ENCODE results near the gene STRIP2.

STRIP2 gene

DNA sequence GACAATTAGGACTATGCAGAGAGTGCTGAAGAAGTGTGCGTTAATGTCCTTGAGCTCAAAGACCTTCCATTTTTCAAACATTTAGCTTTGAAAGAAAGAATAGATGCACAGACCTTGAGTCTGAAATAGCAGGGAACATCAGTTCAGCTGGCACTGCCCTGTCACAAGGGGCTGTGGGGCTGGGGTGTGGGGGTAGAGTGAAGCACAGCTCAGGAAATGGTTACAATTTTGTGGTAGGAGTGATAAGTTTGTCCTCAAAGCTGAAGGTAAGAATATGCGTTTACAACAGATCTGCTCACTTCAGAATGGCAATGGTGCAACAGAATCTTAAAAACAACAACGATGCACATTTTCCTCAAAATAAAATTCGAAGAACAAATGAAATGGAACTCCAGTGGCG, 101.7 kb downstream of the STRIP2 start:
- DNase-seq: no peak

DNA sequence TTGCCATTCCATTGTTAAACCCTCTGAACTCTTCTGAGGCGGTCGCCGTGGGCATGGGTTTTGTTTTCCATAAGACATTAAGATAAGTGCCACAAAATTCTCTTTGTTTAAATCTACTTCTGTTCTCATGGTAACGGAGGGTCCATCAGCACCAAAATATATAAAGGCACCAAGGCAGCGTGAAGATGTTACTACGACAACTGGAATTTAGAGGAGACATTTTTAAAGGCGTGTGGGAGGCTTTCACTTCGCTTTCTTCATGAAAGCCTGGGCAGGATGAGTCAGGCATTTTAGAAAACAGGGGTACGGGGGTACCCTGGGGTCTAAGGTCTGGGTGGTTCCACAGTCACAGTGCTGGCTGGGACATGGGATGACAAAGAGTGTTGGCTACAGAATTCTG, 102.1 kb downstream of the STRIP2 start:
- DNase-seq: no peak

Measured in activated CD4-positive, alpha-beta T cell treated with anti-CD3 and anti-CD28 coated beads for 4 hours (primary cell).